HEK293 (cell line): ENCODE data around the gene HIF1AN.

Source experiments
- CTCF ChIA-PET: fragments of 350-600 bp; formaldehyde crosslinking; extraction: SDS; loops from one replicate; lab custom pipeline; 2021; ENCODE audit warnings: antibody characterized with exemption; lab: Yijun Ruan, JAX
- POLR2A ChIA-PET: fragments of 300-600 bp; formaldehyde crosslinking; extraction: SDS; loops from one replicate; lab custom pipeline; 2020; ENCODE audit warnings: antibody characterized with exemption, inconsistent platforms; lab: Yijun Ruan, JAX
- H3K27ac ChIP-seq: fragments of 200-500 bp; sonication (Bioruptor generic); 2 replicates; pipeline ENCODE4 v1.5.1; 2014; ENCODE audit warnings: low read depth, low read length, control low read depth, inconsistent platforms; ENCODE audit errors: extremely low read depth
- H3K36me3 ChIP-seq, 2 experiments: fragments of 200-500 bp in 1 of 2; sonication (Bioruptor generic) in 1 of 2; 1 replicate in 1 of 2; 2 replicates in 1 of 2; pipeline ENCODE4 v1.5.1; 2014 to 2017; ENCODE audit warnings: inconsistent platforms in 2 of 2, low read length in 2 of 2; ENCODE audit not compliant: control insufficient read depth in 2 of 2, insufficient read depth in 1 of 2
- H3K4me1 ChIP-seq: fragments of 200-500 bp; sonication (Bioruptor generic); 2 replicates; pipeline ENCODE4 v1.5.1; 2014; ENCODE audit warnings: mild to moderate bottlenecking, low read length, inconsistent platforms; ENCODE audit not compliant: control insufficient read depth, insufficient read depth
- H3K4me3 ChIP-seq: 2 replicates; pipeline ENCODE4 v1.5.1; 2011; ENCODE audit warnings: low read depth, mild to moderate bottlenecking, control low read depth, low read length, moderate library complexity
- H3K9me3 ChIP-seq: fragments of 200-500 bp; sonication (Bioruptor generic); 2 replicates; pipeline ENCODE4 v1.5.1; 2014; ENCODE audit warnings: low read depth, low read length, inconsistent platforms; ENCODE audit not compliant: control insufficient read depth, insufficient read depth
- EGR2 ChIP-seq: fragments of 450-650 bp; formaldehyde crosslinking; IDR thresholded peaks from 2 replicates; pipeline ENCODE4 v1.5.1; 2016; ENCODE audit warnings: low read depth, missing biosample characterization, missing genetic modification characterization
- GLIS2 ChIP-seq: fragments of 450-650 bp; formaldehyde crosslinking; IDR thresholded peaks from 2 replicates; pipeline ENCODE4 v1.5.1; 2016; ENCODE audit warnings: missing biosample characterization, missing genetic modification characterization
- HOXD13 ChIP-seq: sonication (generic); formaldehyde crosslinking; IDR thresholded peaks from 2 replicates; pipeline ENCODE4 v1.8.0; 2022; ENCODE audit warnings: missing genetic modification reagents, borderline replicate concordance
- KLF9 ChIP-seq: fragments of 450-650 bp; formaldehyde crosslinking; IDR thresholded peaks from 2 replicates; pipeline ENCODE4 v1.5.1; 2016; ENCODE audit warnings: missing biosample characterization, missing genetic modification characterization, low read depth
- PRDM1 ChIP-seq: fragments of 450-650 bp; formaldehyde crosslinking; IDR thresholded peaks from 2 replicates; pipeline ENCODE4; 2016; ENCODE audit warnings: missing biosample characterization, missing genetic modification characterization
- REPIN1 ChIP-seq: fragments of 450-650 bp; formaldehyde crosslinking; IDR thresholded peaks from 2 replicates; pipeline ENCODE4 v1.5.1; 2017; ENCODE audit warnings: missing biosample characterization, missing genetic modification characterization, low read depth
- SP3 ChIP-seq: fragments of 450-650 bp; formaldehyde crosslinking; IDR thresholded peaks from 2 replicates; pipeline ENCODE4 v1.5.1; 2016; ENCODE audit warnings: missing biosample characterization, missing genetic modification characterization
- ZIC2 ChIP-seq: fragments of 450-650 bp; formaldehyde crosslinking; IDR thresholded peaks from 2 replicates; pipeline ENCODE4 v1.5.1; 2016; ENCODE audit warnings: missing biosample characterization, missing genetic modification characterization
- ZNF335 ChIP-seq: fragments of 450-650 bp; formaldehyde crosslinking; conservative IDR thresholded peaks from 2 replicates; pipeline ENCODE4 v1.5.1; 2016; ENCODE audit warnings: missing biosample characterization, missing genetic modification characterization
- ZNF423 ChIP-seq: fragments of 450-650 bp; formaldehyde crosslinking; IDR thresholded peaks from 2 replicates; pipeline ENCODE4 v1.5.1; 2016; ENCODE audit warnings: missing biosample characterization, missing genetic modification characterization
- ZNF501 ChIP-seq: fragments of 450-650 bp; formaldehyde crosslinking; IDR thresholded peaks from 2 replicates; pipeline ENCODE4 v1.5.1; 2016; ENCODE audit warnings: missing biosample characterization, missing genetic modification characterization
- ZSCAN30 ChIP-seq: fragments of 450-650 bp; IDR thresholded peaks from 2 replicates; pipeline ENCODE4 v1.5.1; 2018; ENCODE audit warnings: missing biosample characterization, mild to moderate bottlenecking, missing genetic modification characterization, moderate library complexity
- ZXDB ChIP-seq: fragments of 450-650 bp; formaldehyde crosslinking; IDR thresholded peaks from 2 replicates; pipeline ENCODE4 v1.5.1; 2016; ENCODE audit warnings: missing biosample characterization, missing genetic modification characterization
- TF ChIP-seq, protein P1 (sequence below): fragments of 450-650 bp; formaldehyde crosslinking; IDR thresholded peaks from 2 replicates; pipeline ENCODE4 v1.5.1; 2016; ENCODE audit warnings: missing biosample characterization, missing genetic modification characterization
- TF ChIP-seq, protein P2 (sequence below): fragments of 450-650 bp; formaldehyde crosslinking; IDR thresholded peaks from 2 replicates; pipeline ENCODE4 v1.5.1; 2016; ENCODE audit warnings: missing biosample characterization, missing genetic modification characterization, borderline replicate concordance
- TF ChIP-seq, protein P3 (sequence below): fragments of 450-650 bp; formaldehyde crosslinking; IDR thresholded peaks from 2 replicates; pipeline ENCODE4 v1.5.1; 2016; ENCODE audit warnings: missing biosample characterization, missing genetic modification characterization
- TF ChIP-seq, protein P4 (sequence below): fragments of 450-650 bp; formaldehyde crosslinking; IDR thresholded peaks from 2 replicates; pipeline ENCODE4 v1.5.1; 2016; ENCODE audit warnings: missing biosample characterization, missing genetic modification characterization
- TF ChIP-seq, protein P5 (sequence below): fragments of 450-650 bp; formaldehyde crosslinking; IDR thresholded peaks from 2 replicates; pipeline ENCODE4 v1.5.1; 2016; ENCODE audit warnings: missing biosample characterization, missing genetic modification characterization
- TF ChIP-seq, protein P6 (sequence below): fragments of 450-650 bp; formaldehyde crosslinking; IDR thresholded peaks from 2 replicates; pipeline ENCODE4 v1.5.1; 2017; ENCODE audit warnings: missing biosample characterization, missing genetic modification characterization
- TF ChIP-seq, protein P7 (sequence below): fragments of 450-650 bp; formaldehyde crosslinking; IDR thresholded peaks from 2 replicates; pipeline ENCODE4 v1.5.1; 2016; ENCODE audit warnings: missing biosample characterization, missing genetic modification characterization
- TF ChIP-seq, protein P8 (sequence below): fragments of 450-650 bp; formaldehyde crosslinking; IDR thresholded peaks from 2 replicates; pipeline ENCODE4 v1.5.1; 2017; ENCODE audit warnings: missing biosample characterization, missing genetic modification characterization

HIF1AN gene

DNA sequence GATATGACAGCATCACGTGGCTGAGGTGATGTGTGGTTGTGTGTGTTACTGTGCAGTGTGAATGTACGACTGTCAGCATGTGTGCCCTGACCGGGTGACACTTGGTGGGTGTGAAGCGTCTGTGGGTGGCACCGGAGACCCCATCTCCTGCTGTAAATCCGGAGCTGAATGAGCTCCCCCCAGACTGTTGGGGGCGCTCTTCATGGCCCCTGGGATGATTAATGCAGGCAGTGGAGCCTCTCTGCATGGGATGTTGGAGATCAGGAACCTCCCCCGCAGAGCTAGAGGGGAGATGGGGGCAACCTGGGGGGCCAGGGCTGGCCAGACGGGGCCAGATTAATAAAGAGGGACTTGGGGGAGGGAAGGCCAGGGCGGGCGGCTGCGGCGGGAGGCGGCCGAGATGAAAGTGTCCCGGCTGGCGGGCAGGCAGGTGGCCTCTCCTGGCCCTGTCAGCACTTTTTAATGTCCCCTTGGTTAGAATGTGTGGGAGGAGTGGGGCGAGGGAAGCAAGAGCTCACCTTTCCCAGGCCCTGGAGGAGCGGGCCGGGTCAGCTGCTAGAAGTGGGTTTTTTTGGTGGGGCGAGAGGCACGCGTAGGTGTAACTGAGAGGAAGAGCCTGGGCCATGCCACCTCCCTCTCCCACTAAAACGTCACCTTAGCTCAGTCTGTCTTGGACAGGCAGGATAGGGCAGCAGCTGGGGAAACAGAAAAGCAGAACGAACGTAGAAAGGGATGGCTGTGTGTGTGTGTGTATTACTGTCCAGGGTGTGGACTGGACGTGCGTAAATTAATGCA lies 34.1 kb downstream of the HIF1AN start:
- no peak overlapping the region for H3K27ac ChIP-seq
- H3K4me3 ChIP-seq = peak overlapping the region; percentile 49
- no peaks in the 10 kb centered on the region for H3K9me3 ChIP-seq
- POLR2A ChIA-PET = interaction anchor here (0.6 to 1.2 kb wide), 2 partner anchors 28 to 34 kb away, joined by 4 to 6 read pairs; partner anchors contain the start of gene HIF1AN
- no peaks in the 10 kb centered on the region for H3K4me1 ChIP-seq
- CTCF ChIA-PET = interaction anchor here (0.6 to 3.7 kb wide), 29 partner anchors 9 to 534 kb away, joined by 3 to 38 read pairs (median 4); no protein-coding TSS in a partner anchor
- H3K36me3 ChIP-seq = no peaks in the 10 kb centered on the region
- TF ChIP-seq, protein P1, sequence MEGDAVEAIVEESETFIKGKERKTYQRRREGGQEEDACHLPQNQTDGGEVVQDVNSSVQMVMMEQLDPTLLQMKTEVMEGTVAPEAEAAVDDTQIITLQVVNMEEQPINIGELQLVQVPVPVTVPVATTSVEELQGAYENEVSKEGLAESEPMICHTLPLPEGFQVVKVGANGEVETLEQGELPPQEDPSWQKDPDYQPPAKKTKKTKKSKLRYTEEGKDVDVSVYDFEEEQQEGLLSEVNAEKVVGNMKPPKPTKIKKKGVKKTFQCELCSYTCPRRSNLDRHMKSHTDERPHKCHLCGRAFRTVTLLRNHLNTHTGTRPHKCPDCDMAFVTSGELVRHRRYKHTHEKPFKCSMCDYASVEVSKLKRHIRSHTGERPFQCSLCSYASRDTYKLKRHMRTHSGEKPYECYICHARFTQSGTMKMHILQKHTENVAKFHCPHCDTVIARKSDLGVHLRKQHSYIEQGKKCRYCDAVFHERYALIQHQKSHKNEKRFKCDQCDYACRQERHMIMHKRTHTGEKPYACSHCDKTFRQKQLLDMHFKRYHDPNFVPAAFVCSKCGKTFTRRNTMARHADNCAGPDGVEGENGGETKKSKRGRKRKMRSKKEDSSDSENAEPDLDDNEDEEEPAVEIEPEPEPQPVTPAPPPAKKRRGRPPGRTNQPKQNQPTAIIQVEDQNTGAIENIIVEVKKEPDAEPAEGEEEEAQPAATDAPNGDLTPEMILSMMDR = 0 out of 2 replicates have a peak, but pooled peaks have one; percentile 37
- TF ChIP-seq, protein P2, sequence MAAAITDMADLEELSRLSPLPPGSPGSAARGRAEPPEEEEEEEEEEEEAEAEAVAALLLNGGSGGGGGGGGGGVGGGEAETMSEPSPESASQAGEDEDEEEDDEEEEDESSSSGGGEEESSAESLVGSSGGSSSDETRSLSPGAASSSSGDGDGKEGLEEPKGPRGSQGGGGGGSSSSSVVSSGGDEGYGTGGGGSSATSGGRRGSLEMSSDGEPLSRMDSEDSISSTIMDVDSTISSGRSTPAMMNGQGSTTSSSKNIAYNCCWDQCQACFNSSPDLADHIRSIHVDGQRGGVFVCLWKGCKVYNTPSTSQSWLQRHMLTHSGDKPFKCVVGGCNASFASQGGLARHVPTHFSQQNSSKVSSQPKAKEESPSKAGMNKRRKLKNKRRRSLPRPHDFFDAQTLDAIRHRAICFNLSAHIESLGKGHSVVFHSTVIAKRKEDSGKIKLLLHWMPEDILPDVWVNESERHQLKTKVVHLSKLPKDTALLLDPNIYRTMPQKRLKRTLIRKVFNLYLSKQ (tag by site-specific recombination) = no peak
- TF ChIP-seq PRDM1 (tag by site-specific recombination) (no peak), ZNF335 (tag by site-specific recombination) (peak; percentile 78), HOXD13 (CRISPR knock-in tag) (no peak), EGR2 (tag by site-specific recombination) (peak; percentile 83), ZXDB (tag by site-specific recombination) (0 out of 2 replicates have a peak, but pooled peaks have one; percentile 30), ZIC2 (peak; percentile 83), SP3 (0 out of 2 replicates have a peak, but pooled peaks have one; percentile 12), GLIS2 (tag by site-specific recombination) (peak; percentile 80), KLF9 (tag by site-specific recombination) (0 out of 2 replicates have a peak, but pooled peaks have one; percentile 16), ZNF423 (tag by site-specific recombination) (no peak; the same call in 1 of the 2 replicates), ZNF501 (tag by site-specific recombination) (no peak), REPIN1 (tag by site-specific recombination) (no peak), ZSCAN30 (tag by site-specific recombination) (no peak)
- TF ChIP-seq, protein P3, sequence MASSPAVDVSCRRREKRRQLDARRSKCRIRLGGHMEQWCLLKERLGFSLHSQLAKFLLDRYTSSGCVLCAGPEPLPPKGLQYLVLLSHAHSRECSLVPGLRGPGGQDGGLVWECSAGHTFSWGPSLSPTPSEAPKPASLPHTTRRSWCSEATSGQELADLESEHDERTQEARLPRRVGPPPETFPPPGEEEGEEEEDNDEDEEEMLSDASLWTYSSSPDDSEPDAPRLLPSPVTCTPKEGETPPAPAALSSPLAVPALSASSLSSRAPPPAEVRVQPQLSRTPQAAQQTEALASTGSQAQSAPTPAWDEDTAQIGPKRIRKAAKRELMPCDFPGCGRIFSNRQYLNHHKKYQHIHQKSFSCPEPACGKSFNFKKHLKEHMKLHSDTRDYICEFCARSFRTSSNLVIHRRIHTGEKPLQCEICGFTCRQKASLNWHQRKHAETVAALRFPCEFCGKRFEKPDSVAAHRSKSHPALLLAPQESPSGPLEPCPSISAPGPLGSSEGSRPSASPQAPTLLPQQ = 0 out of 2 replicates have a peak, but pooled peaks have one; percentile 28
- TF ChIP-seq, protein P4, sequence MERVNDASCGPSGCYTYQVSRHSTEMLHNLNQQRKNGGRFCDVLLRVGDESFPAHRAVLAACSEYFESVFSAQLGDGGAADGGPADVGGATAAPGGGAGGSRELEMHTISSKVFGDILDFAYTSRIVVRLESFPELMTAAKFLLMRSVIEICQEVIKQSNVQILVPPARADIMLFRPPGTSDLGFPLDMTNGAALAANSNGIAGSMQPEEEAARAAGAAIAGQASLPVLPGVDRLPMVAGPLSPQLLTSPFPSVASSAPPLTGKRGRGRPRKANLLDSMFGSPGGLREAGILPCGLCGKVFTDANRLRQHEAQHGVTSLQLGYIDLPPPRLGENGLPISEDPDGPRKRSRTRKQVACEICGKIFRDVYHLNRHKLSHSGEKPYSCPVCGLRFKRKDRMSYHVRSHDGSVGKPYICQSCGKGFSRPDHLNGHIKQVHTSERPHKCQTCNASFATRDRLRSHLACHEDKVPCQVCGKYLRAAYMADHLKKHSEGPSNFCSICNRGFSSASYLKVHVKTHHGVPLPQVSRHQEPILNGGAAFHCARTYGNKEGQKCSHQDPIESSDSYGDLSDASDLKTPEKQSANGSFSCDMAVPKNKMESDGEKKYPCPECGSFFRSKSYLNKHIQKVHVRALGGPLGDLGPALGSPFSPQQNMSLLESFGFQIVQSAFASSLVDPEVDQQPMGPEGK (tag by site-specific recombination) = peak; percentile 45
- TF ChIP-seq, protein P5, sequence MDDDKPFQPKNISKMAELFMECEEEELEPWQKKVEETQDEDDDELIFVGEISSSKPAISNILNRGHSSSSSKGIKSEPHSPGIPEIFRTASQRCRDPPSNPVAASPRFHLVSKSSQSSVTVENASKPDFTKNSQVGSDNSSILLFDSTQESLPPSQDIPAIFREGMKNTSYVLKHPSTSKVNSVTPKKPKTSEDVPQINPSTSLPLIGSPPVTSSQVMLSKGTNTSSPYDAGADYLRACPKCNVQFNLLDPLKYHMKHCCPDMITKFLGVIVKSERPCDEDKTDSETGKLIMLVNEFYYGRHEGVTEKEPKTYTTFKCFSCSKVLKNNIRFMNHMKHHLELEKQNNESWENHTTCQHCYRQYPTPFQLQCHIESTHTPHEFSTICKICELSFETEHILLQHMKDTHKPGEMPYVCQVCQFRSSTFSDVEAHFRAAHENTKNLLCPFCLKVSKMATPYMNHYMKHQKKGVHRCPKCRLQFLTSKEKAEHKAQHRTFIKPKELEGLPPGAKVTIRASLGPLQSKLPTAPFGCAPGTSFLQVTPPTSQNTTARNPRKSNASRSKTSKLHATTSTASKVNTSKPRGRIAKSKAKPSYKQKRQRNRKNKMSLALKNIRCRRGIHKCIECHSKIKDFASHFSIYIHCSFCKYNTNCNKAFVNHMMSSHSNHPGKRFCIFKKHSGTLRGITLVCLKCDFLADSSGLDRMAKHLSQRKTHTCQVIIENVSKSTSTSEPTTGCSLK = no peak
- TF ChIP-seq, protein P6, sequence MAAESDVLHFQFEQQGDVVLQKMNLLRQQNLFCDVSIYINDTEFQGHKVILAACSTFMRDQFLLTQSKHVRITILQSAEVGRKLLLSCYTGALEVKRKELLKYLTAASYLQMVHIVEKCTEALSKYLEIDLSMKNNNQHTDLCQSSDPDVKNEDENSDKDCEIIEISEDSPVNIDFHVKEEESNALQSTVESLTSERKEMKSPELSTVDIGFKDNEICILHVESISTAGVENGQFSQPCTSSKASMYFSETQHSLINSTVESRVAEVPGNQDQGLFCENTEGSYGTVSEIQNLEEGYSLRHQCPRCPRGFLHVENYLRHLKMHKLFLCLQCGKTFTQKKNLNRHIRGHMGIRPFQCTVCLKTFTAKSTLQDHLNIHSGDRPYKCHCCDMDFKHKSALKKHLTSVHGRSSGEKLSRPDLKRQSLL (tag by site-specific recombination) = 0 out of 2 replicates have a peak, but pooled peaks have one; percentile 58
- TF ChIP-seq, protein P7, sequence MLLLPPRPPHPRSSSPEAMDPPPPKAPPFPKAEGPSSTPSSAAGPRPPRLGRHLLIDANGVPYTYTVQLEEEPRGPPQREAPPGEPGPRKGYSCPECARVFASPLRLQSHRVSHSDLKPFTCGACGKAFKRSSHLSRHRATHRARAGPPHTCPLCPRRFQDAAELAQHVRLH (tag by site-specific recombination) = 0 out of 2 replicates have a peak, but pooled peaks have one; percentile 23
- TF ChIP-seq, protein P8, sequence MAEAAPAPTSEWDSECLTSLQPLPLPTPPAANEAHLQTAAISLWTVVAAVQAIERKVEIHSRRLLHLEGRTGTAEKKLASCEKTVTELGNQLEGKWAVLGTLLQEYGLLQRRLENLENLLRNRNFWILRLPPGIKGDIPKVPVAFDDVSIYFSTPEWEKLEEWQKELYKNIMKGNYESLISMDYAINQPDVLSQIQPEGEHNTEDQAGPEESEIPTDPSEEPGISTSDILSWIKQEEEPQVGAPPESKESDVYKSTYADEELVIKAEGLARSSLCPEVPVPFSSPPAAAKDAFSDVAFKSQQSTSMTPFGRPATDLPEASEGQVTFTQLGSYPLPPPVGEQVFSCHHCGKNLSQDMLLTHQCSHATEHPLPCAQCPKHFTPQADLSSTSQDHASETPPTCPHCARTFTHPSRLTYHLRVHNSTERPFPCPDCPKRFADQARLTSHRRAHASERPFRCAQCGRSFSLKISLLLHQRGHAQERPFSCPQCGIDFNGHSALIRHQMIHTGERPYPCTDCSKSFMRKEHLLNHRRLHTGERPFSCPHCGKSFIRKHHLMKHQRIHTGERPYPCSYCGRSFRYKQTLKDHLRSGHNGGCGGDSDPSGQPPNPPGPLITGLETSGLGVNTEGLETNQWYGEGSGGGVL = peak; percentile 85
